Brain pericyte (primary cell): ENCODE measurements around the gene FGF3.

Experiments used
- DNase-seq: peaks from one replicate; pipeline ENCODE4 v3.0.0-alpha.2; 2012; ENCODE audit warnings: low read depth, low spot score

Gene FGF3

DNA sequence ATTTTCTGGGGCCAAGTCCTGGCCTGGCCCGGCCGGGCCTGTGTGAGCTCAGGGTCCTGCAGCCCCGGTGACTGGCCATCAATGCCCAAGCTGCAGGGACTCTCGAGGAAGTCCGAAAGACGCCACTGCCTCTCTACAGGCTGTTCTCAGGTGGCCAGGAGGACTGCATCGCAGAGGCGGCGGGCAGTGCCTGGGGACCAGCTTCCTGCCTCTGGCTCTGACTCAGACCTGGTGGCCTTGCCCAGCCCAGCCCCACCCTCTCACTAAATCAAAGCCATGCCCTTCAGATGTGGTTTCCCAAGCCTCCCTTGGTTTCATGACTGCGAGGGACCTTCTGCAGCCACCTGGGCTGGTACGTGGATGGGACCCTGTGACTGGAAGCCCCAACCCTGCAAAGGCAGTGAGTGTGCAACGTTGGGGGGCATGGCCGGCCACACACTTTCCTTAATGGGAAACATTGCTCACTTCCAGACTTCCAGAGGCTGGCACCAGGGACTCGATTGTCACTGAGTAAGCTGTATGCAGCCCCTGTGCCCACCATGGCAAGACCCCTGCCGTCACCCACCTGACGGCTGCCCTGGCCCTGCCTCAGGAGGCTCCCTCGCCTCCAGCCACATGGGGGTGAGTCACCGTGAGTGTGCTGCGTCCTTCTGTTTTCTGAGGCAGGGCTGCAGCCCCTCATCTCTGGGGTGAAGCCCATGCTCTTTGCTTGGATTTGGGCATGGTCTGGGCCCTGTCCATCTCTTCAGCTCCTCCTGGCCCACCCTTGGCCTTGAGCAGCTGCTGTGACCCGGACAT lies 6.0 kb upstream of the FGF3 start:
- no peak for DNase-seq

GRCh38 chr11:69823641-69824265 lies 4.5 kb upstream of the FGF3 start:
- DNase-seq: no peak

DNA sequence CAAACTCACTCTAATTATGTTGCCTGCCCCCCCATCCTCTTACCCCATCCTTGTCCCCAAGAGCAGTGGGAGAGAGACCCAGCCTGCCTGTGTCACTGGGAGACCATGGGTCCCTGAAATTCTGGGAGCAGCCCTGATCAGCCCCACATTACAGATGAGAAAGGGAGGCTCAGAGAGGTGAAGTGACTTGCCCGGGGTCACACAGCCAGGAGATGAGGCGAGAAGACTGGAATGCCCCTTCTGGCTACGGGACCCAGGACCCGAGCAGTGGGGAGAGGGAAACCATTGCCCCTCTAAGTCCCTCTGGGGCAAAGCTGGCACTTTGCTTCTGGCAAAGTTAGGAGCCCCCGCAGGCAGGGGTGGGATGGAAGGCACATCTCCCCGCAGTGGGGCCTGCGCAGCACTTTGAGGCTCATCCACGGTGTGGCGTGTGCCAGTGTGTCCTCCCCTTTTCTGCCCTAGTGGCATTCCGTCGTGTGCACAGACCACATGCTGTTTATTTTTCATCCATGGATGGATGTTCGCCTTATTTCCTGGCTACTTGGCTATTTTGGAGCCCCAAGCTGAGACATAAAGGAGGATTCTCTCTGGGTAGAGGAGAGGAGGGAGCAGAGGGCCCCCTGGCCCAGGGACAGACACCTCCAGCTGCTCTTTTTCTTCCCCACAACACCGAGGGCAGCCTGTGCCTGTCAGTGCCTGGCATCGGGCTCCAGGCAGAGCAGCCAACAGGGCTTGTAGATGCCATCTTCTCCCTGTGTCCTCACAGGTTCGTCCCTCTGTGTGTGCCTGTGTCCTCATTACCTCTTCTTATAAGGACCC lies 3.7 kb upstream of the FGF3 start:
- DNase-seq: no peak

DNA sequence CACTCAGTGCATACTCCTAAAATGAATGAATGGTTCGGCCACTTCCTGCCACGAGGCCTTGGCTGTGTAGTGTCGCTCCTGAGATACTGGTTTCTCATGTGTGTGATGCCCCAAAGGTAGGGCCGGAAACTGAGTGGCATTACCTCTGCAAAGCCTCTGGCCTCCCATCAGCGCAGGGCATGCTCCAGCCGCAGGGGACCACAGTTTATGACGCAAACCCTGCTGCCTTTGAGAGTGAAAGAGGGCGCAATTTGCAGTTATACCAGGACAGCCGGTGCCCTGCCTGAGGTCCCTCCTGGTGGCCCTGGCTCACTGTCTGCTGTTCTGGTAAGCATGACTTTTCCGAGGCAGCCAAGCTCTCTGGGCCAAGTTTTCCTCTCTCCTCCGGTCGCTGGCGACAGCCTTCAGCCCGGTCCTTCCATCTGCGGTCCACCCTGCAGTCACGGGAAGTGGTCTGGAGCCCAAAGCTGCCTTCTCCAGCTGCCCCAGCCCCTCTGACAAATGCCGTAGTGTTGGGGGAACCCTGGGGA lies 2.4 kb upstream of the FGF3 start:
- no peak for DNase-seq

DNA sequence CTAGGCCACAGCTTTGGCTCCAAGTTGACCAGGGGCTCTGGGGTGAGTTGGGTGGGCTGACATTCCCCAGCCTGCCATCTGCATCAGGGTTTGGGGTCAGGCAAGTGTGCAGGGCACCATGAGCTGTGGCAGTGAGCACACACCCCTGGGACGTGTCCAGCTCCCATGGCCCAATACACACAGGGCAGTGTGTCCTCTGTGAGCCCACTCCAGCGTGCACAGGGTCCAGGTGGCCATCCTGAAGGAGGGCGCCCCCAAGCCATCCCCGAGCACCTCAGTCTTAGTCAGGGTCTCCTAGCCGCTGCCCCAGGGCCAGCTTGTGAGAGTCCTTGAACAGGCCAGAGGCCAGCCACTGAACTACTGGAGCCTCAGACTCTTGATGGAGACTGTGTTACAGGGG lies 1.2 kb upstream of the FGF3 start:
- no peak for DNase-seq

DNA sequence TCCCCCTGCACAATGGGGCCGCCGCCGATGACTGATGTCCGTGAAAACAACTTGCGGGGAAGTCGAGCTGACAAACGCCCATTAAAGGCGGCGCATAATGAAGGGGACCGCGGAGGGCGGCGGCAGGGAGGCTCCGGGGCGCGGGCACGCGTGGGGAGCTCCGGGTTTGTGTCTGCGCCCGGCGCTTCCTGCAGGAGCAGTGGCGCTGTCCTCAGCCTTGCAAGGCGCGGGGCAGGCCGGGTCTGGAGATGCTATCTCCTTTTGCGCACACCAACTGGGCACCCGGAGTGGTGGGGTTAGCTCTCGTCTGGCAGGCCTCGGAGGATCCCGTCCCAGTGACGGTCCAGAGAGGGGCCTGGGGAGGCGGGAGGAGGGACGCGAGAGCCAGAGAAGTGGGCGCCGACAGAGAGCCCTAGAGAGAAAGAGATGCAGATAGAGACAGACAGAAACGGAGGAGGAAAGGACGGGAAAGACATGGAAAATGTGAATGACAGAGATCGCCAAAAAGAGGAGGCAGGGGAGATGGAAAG lies 390 bp upstream of the FGF3 start:
- no peak for DNase-seq

- no peak for DNase-seq
These were observed 999 bp downstream of the FGF3 start for GRCh38 chr11:69818231-69818602.

DNA sequence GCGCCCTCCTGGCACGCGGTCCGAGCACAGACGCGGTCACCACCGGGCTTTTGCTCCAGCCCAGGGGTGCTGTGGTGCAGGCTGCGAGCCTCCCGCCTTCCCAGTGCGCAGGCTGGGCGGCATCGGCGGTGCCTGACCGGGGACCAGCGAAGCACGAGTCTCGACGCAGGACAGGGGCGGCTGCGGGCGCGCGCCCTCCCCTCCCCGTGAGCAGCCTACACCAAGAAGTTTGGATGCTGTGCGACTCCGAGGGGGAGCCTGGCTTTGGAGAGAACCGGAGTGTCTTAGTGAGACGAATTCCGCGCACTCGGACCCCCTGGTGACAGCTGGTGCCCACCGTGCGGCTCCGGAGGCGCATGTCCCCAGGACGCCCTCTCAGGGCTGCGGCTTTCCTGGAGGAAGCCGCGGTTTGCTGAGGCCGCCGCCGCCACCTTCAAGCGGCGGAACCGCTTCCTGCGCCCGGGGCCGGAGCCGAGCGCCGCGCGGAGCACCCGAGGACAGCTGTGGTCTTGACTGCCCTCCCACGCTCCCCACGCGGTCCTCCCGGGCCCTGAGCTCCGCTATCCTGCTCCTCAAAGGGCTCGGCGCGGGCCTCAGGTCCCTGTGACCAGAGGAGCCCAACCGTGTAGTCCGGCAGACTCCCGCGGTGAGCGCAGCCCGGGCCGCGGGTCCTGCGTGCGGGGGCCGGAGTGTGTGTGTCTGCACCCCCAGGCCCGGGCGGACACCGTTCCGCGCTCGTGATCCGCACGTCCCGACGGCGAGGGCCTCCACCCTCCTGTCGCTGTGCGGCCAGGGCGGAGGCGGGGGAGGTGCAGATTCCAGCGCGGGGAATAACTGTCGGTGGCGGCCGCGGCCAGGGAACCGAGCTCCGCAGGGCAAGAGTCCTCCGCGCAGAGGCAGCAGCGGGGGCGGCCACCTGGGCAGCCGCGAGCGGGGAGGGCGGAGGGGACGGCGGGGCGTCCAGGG lies 1.7 kb downstream of the FGF3 start:
- DNase-seq: no peak

GRCh38 chr11:69816671-69817070 lies 2.5 kb downstream of the FGF3 start:
- no peak for DNase-seq

DNA sequence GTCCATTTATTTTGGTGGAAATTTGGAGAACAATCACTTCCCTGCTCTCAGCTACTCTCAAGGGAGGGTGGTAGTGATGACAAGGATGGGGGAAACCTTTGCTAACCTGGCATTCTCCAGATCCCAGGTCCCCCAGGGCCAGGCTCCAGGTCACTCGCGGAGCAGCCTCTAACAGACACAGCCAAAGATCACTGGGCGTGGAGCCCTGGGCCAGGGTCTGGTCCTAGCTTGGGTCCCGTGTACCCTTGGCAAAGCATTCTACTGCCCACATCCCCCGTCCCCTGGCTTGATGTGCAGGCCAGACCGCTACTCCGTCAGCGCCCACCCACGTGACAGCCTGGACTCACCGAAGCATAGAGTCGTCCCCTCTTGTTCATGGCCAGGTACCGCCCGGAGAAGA lies 3.2 kb downstream of the FGF3 start:
- DNase-seq: no peak

DNA sequence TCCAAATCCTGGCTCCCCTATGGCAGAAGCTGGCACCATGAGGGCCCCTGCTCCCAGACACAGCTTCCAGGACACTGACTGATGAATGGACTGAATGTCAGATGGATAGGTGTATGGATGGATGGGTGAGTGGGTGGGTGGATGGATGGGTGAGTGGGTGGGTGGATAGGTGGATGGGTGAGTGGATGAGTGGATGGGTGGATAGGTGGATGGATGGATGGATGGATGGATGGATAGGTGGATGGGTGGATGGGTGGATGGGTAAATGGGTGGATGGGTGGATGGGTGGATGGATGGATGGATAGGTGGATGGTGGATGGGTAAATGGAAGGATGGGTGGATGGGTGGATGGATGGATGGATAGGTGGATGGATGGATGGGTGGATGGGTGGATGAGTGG lies 4.3 kb downstream of the FGF3 start:
- no peak for DNase-seq

DNA sequence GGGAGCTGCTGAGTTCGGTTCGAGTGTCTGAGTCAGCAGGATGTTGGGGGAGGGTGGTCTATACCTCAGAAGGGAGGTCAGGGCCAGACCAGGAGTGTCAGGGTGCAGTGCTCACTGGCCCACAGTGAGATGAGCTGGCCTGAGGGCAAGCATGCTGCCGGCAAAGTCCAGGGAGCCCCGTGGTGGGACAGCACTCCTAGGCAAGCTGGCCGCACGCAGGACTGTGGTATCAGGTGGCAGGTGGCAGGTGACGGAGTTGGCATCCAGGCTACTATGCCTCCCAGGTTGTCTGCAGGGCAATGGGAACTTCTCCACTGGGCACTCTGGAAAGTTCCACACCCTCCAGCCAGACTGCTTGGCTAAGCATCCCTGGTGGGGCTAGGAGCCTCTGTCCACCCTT lies 4.8 kb downstream of the FGF3 start:
- no peak for DNase-seq

DNA sequence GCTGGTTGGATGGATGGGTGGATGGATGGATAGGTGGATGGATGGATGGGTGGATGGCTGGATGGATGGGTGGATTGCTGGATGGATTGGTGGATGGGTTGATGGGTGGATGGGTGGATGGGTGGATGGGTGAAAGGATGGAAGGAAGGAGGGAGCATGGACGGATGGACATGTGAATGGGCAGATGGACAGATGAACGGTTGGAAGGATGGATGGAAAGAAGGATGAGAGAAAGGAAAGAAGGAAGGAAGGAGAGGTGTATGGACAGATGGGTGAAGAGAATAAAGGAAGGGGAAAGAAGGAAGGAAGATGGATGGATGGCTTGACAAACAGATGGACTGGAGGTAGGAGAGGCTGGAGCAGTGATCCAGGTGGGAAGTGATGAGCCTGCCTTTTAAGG lies 5.4 kb downstream of the FGF3 start:
- no peak for DNase-seq

DNA sequence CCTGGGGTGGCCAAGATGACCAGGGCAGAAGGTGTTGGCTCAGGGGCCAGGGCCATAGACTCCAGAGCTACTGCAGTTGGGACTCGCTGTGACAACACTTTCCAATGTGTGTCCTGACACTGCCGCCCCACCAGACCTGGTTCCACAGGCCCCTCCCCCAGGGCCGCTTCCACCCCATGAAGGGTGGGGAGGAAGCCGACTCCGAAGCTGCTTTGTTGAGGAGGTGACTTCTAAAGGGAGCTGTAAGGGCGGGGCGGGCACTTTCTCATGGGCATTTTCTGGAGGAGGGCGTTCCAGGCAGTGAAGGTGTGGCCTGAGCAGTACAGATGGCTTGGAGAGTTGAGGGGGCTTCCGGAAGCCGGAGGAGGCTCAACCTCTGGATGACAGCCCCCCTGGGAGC lies 6.3 kb downstream of the FGF3 start:
- no peak for DNase-seq

DNA sequence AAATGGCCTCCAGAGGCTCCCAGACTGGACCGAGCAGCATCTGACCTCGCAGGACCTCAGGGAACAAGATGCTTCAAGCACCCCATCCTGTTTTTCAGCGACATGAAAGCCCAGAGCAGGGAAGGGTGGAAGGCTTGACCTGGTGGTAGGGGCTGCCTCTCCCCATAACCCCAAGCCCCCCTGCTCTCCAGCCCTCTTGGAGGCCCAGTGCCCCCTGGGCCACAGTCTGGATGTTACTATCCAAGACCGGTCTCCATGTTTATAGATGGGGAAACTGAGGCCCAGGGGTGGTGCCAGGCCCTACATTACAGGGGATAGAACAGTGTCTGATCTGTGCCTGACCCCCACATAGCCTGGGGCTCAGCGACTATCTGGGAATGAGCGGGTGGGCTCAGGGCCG lies 7.0 kb downstream of the FGF3 start:
- no peak for DNase-seq

- DNase-seq: no peak
These were observed 7.8 kb downstream of the FGF3 start for GRCh38 chr11:69811431-69811830.

DNA sequence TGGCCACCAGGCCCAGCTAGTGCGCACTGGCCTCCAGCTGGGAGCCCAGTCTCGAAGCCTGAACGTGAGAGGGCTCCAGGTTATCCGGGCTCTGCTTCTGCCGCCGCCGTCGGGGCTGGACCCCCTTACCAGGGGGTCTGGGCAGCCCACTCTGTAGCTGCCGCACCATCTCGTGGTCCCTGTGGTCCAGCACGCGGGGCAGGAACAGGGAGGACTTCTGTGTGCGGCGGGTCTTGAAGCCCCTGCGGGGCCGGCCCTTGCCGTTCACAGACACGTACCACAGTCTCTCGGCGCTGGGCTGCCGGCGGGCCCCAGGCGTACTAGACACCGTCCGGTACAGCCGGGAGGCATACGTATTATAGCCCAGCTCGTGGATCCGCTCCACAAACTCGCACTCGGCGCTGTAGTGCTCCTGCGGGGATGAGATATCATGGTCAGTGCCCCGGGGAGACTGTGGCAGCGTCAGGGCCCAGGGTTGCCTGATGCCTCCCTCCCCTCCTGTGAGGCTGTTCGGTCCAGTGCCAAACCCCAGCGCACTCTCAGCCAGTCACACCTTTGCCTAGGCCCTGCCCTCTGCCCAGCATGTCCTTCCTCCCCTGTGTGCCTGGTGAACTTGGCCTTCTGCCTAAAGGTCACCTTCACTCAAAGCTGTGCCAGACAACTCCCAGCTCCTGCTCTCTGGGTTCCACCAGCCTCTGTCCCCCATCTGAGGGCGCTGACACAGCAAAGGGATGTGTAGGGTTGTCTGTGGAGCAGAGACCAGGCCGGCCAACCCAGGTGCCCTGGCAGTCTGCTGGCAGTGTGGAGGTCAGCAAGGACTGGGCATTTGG lies 8.7 kb downstream of the FGF3 start:
- DNase-seq: no peak

DNA sequence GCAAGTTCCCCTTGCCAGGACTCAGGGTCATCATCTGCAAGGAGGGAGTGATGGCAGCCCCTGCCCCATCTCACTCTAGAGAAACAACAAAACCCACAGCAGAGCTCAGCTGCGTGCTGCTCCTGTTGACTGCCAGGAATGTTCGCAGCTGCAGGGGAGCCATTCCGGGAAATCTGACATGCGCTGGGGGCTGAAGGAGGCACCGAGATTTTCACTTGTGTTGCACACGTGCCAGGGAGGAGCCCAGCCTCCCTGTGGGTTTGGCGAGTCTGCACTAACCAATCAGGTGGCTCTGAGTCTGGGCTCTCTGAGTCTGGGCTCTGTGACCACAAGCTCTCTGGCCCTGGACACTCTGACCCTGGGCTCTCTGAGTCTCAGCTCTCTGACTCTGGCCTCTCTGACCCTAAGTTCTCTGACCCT lies 10.5 kb downstream of the FGF3 start:
- peak; percentile 65 for DNase-seq

DNA sequence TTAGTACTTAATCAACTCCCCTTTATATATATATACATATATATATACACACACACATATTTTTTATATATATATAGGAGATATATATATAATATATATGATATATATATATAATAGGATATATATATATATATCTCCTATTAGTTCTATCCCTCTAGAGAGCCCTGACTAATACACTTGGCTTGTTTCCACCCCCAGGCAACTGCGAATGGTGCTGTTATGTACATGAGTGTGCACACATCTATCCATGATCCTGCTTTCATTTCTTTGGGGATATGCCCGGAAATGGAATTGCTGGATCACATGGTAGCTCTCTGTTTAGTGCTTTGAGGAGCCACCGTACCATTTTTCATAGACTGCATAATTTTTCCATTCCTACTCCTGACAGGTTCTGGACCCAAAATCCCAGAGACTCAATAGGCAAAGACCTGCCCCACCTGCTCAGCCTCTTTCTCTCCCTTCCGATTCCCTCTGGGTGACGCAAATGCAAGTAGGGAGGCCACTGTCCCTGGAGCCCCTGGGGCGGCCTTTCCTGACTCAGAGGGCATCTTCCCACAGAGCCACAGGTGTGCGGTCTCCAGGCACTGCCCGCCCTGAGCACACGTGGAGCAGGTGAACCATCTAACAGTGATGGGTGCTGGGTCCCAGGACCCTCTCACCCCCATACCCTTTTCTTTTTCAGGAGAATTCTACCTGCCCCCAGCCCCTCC lies 12.0 kb downstream of the FGF3 start:
- no peak for DNase-seq
